OCI-M2 (cell line): ENCODE results near the gene CCL1.

Source experiments
- DNase-seq: peaks from one replicate; lab custom pipeline; 2025; ENCODE audit not compliant: unreplicated experiment; lab: John Stamatoyannopoulos, UW

CCL1 gene

DNA sequence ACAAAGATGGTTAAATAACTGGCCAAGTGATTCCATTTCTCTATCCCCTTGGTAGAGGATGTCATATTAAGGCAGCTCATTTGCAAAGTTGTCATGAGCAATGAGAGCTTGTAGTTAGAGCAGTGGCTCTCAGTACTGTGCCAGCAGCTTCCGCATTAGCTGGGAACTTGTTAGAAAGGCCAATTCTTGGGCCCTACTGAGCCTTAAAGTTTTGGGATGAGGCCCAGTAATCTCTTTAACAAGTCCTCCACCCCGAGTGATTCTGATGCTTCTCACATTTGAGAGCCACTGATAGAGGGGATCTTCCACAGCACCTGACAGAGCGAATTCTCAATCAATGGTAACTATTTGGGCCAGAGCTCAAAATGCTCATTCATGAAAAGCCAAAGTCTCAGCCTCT lies 20.2 kb upstream of the CCL1 start:
- DNase-seq, result no peak

- DNase-seq, result no peak
These were observed 19.6 kb upstream of the CCL1 start for GRCh38 chr17:34382621-34383124.

GRCh38 chr17:34379868-34380267 lies 16.8 kb upstream of the CCL1 start:
- no peak for DNase-seq

DNA sequence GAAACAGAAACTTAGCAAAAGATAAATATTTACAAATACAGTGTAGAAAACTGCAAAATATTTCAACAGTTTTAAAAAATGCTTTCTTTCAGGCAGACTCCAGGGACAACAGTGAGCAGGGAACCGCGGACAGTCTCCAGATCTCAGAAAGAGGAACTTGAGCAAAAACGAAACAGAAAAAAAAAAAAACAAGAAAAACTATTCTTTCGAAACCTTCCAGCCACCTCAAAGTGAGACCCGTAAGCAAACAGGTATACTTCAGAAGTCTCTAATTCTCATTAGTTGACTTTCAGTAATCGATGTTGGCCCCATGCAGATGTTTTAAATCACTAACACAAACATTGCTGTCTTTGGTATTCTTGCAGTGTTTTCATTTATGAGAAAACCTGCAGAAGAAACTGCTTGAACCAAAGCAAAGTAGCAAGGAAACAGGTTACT lies 15.7 kb upstream of the CCL1 start:
- no peak for DNase-seq

DNA sequence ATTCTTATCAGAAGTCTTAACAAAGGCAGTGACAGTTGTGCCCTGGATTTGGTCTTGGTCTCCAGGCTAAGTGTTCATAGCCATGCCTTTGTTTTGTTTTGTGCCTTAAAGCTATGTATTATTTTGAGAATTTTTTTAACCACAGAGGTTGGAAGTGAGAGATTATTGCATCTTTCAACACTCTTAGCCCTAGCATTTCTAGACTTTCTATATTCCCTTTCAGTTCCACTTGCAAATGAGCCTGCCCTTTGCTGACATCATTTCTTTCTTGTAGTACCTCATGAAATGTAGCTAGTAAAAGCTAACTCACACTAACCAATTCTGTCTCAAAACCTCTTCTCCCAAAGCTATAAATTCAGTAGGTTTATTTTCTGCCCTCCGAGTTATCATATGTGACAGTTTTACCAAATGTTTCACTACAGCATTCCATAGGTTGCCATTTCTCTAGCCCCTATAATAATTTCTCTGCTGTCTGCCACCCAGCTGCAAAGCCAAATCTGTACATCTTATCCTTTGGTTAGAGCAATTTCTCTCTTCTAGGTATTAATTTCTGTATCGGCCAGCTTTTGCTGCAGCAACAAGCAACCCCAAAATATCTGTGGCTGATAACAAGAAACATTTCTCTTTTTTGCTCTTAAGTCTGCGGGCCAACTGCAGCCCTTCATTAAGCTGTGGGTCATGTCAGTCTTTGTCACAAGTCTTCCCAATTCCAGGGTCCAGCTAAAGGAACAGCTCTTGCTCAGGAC lies 14.2 kb upstream of the CCL1 start:
- DNase-seq, result no peak

DNA sequence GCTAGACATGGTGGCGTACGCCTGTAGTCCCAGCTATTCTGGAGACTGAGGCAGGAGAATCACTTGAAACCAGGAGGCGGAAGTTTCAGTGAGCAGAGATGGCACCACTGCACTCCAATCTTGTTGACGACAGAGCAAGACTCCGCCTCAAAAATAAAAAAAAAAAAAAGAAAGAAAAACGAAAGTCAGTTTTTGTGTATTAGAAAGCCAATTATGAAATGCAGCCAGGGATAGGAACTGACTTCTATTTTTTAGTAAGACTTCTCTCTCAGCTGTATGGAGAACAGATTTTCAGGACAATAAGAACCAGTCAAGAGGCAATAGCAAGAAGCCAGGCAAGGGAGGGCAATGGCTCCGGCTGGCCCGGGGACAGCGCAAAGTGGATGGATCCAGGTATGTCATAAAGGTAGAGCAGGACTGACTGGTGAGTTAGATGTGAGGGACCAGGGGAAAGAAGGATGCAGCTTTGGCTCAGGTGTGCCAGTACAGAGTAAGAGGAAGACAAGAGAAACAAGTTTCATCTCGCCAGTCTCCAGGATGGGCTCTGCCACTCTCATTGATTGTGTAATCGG lies 12.5 kb upstream of the CCL1 start:
- no peak for DNase-seq

- DNase-seq, result no peak
These were observed 11.4 kb upstream of the CCL1 start for GRCh38 chr17:34374457-34374856.

GRCh38 chr17:34371405-34372100 lies 8.5 kb upstream of the CCL1 start:
- no peak for DNase-seq

DNA sequence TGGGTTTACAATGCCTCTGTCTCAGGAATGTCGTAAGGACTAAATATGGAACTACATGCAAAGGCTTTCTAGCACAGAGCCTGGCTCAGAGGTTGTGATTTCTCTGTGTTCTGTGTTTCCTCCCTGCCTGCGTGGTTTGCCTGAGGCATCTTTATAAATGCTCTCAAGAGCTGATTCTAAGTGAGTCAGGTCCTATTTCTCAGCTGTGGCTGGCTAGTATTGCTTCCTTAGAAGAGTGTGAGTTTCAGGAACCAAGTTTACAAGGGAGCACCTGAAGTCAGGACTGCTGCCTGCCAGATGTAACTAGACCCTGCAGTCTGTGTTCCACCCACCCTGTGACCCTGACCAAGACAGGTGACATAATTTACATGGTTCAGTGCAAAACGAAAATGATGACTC lies 8.0 kb upstream of the CCL1 start:
- DNase-seq, result no peak

DNA sequence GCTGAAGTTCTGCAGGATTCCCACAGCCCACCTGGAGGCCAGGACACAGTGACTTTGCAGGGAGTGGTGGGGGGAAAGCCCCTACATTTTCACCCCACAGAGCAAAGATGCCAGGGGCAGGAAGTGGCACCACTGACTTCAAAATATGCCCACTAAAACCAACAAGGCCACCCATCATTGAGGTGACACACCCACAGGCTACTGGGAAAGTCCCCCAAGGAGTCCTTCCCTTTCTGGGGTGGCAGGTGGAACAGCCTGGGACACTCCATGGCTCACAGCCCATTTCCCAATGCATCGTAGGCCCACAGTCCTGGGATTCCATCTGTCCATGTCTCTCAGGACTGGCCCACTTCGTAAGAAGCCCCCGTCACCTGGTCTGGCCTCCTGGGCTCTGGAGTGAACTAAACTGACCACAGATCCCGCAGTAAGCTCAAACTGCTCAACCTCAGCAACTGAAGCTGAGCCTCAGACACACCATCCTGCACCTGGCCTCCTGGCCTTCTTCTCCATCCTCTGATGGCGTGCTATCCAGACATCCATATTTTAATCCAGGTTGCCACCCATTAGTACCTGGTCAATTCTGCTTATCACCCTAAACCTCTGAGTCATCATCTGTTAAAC lies 7.5 kb upstream of the CCL1 start:
- DNase-seq, result no peak

GRCh38 chr17:34369571-34369970 lies 6.5 kb upstream of the CCL1 start:
- DNase-seq, result no peak

- no peak for DNase-seq
These were observed 6.0 kb upstream of the CCL1 start for GRCh38 chr17:34368946-34369500.

DNA sequence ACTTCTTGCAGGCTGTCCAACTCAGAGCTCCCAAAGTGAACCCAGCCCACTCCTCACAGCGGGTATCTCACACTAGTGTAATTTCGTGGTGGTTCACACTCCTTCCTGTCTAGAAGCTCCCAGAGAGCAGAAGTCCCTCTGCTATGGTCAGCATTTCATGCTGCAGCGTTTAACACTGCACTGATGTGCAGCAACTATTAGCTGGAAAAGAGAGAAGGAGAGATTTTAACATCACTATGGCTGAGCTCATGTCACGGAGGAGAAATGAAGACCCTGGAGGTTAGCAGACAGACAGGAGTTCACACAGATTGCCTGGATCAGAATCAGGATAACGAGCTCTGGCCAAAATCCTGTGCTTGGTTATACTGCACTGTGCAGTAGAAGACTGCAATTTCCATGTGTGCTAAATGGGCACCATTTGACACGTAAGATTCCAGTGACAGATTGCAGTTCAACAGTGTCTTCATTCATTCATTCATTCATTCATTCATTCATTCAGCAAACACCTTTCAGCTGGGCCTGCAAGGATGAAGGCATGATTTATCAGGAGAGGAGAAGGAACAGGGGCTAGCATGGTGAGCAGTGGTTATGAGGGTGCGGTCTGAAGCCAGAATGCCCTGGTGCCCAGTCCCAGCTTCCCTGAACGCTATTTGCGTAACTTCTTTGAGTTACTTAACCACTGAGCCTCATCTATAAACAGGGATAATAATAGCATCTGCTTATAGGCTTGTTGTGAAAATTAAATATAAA lies 5.3 kb upstream of the CCL1 start:
- no peak for DNase-seq

- DNase-seq, result no peak
These were observed 4.6 kb upstream of the CCL1 start for GRCh38 chr17:34367486-34368195.

GRCh38 chr17:34366529-34367107 lies 3.6 kb upstream of the CCL1 start:
- no peak for DNase-seq

DNA sequence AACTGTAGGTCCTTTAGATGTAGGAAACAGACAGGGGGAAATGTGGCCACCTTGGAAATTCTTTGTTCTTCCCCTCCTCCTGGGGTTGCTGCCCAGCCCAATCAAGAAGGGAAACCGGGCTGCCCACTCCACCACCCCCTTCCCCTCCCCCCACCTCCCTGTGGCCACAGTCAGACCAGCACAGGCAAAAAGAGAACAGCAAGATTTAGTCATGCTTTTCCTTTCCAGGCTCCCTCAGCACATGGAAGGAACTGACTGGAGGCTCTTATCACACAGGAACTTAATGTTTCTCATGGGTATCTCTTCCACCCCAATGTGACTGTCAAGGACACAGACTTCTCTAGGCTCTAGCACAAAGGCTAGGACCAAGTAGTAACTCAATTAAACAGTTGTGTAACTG lies 3.0 kb upstream of the CCL1 start:
- DNase-seq, result no peak

DNA sequence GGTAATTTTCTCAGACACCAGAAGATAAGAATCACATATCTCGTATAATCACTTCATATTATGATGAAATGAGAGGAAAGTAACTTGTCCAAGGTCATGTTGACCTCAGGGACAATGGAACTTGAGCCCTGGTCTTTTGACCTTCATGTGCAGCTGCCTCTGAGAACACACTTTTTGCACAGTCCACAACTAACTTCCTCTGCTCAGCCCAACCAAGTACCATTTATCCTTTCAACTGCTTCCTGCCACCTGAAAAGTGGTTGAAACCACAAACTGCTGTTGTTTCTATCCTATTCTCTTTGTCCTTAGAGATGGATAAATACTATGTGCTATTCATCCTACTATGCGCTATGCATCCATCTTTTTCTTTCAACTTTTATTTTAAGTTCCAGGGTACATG lies 2.3 kb upstream of the CCL1 start:
- DNase-seq, result no peak

GRCh38 chr17:34364751-34365150 lies 1.7 kb upstream of the CCL1 start:
- no peak for DNase-seq

- no peak for DNase-seq
These were observed 1.5 kb downstream of the CCL1 start for GRCh38 chr17:34361478-34362061.
